Measurements from ENCODE around the gene FBXO24.

DNA sequence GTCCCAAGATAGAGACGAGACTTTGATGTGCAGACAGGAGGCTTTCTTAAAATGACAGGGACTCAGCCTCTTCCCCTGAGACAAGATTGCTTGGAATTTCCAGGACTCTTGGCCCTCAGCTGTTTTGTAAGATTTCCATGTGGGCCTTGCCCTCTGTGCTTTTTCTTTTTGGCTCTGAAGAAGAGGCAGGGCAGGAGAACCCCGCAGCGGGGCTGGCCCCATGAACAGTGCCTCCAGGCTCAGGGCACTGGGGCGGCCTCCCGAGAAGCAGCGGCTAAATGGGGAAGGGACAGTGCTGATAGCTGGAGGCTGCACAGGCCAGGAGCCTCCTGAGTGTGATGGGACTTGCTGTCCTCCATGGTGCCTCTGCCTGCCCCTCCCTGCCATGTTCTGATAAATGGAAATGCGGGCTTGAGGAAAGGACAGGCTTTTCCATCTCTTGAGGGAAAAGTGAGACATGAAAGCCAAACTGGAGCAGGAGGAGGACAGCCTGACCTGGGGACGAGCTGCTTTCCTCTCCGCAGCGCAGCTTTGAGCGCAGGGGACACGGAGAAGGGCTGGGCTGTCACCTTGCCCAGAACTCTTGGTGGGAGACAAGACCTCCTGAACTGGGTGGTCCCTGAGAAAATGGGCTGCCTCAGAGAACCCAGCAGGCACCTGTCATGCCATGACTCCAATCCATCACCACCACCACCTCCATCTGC, 24.5 kb upstream of the FBXO24 start:
- TF ChIP-seq, protein P1, sequence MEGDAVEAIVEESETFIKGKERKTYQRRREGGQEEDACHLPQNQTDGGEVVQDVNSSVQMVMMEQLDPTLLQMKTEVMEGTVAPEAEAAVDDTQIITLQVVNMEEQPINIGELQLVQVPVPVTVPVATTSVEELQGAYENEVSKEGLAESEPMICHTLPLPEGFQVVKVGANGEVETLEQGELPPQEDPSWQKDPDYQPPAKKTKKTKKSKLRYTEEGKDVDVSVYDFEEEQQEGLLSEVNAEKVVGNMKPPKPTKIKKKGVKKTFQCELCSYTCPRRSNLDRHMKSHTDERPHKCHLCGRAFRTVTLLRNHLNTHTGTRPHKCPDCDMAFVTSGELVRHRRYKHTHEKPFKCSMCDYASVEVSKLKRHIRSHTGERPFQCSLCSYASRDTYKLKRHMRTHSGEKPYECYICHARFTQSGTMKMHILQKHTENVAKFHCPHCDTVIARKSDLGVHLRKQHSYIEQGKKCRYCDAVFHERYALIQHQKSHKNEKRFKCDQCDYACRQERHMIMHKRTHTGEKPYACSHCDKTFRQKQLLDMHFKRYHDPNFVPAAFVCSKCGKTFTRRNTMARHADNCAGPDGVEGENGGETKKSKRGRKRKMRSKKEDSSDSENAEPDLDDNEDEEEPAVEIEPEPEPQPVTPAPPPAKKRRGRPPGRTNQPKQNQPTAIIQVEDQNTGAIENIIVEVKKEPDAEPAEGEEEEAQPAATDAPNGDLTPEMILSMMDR (IDR thresholded peaks at IDR 0.05): no peak
- TF ChIP-seq POLR2AphosphoS5 (IDR thresholded peaks at IDR 0.05) (no peak), POLR2A (IDR thresholded peaks at IDR 0.05) (no peak)

Measured in prostate gland (tissue), 2 donors.